GM19099 (cell line): ENCODE measurements around the gene EIF5A2.
A peak's percentile ranks its signal among the peaks of the same experiment; 100 is the strongest.

Source experiments
- POLR2A ChIP-seq: IDR thresholded peaks from 3 replicates; pipeline ENCODE4 v1.6.1; 2011; ENCODE audit warnings: low read depth; ENCODE audit not compliant: insufficient read length; ENCODE audit errors: extremely low read depth

EIF5A2 gene

GRCh38 chr3:170905862-170906261, 2.6 kb downstream of the EIF5A2 start:
- no peak for TF ChIP-seq POLR2A

- TF ChIP-seq POLR2A = no peak
Measured at GRCh38 chr3:170903123-170903522, 5.3 kb downstream of the EIF5A2 start.

GRCh38 chr3:170899455-170899854, 9.0 kb downstream of the EIF5A2 start:
- TF ChIP-seq POLR2A = no peak

- TF ChIP-seq POLR2A = no peak
Measured at GRCh38 chr3:170897978-170898377, 10.5 kb downstream of the EIF5A2 start.

DNA sequence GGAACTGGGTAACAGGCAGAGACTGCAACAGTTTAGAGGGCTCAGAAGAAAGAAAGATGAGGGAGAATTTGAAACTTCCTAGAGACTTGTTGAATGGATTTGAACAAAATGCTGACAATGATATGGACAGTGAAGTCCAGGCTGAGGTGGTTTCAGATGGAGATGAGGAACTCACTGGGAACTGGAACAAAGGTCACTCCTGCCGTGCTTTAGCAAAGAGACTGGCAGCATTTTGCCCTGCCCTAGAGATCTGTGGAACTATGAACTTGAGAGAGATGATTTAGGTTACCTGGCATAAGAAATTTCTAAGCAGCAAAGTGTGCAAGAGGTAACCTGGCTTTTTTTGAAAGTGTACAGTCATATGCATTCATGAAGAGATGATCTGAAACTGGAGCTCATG, 11.7 kb downstream of the EIF5A2 start:
- no peak for TF ChIP-seq POLR2A

DNA sequence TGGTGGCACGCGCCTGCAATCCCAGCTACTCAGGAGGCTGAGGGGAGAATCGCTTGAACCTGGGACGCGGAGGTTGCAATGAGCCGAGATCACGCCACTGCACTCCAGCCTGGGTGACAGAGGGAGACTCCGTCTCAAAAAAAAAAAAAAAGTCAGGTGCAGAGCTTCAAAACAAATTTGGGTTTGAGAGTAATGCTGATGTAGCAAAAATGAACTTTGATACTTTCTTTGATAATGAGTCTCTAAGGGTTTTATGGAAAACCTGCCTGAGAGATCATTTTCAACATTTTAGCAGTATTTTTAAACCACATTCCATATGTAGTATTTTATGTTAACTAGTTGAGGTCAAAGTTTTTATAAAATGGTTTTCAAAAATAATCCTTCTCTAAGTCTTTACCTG, 14.5 kb downstream of the EIF5A2 start:
- TF ChIP-seq POLR2A = no peak

GRCh38 chr3:170889630-170890029, 18.8 kb downstream of the EIF5A2 start:
- TF ChIP-seq POLR2A = no peak

GRCh38 chr3:170889132-170889531, 19.3 kb downstream of the EIF5A2 start:
- no peak for TF ChIP-seq POLR2A

DNA sequence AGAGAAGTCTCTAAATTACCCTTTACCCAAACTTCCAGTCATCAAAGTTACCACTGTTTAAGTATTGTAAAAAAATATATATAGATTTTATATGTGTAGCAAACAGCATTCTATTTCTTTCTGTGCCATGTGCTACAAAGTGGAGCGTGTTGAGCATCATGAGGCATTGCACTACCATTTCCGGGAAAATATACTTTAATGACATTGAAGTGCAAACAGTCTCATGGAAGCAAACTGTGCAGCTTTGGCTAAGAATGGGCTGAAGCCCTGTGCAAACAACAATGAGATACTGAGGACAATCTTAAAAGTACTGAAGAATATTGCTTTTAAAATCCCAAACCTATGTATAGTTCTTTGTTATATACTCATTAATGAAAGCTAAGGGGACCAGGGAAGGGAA, 31.9 kb downstream of the EIF5A2 start:
- TF ChIP-seq POLR2A = no peak

GRCh38 chr3:170869645-170870593, 38.5 kb downstream of the EIF5A2 start, which contains the start of gene RPL22L1:
RPL22L1 (minus strand) TSS chr3:170870195; CDS start chr3:170870167, 28 bp downstream.
- TF ChIP-seq POLR2A = peak; percentile 99

DNA sequence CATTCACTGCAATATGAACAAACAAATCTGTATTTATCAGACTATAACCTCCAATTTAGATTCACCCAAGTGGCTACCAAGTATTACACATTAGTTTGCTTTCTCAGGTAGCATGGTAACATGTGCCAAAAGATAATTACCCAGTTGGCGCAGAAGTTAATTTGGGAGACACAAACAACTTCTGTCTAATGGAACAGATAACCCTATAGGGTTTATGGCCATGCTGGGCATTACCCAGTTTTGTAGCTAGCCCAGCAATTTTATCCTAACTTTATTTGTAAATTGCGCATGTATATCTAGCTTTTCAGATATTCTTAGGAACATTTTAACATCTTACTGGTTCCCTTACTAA, 39.2 kb downstream of the EIF5A2 start:
- no peak for TF ChIP-seq POLR2A

- TF ChIP-seq POLR2A = no peak
Measured at GRCh38 chr3:170868577-170869238, 39.7 kb downstream of the EIF5A2 start.

DNA sequence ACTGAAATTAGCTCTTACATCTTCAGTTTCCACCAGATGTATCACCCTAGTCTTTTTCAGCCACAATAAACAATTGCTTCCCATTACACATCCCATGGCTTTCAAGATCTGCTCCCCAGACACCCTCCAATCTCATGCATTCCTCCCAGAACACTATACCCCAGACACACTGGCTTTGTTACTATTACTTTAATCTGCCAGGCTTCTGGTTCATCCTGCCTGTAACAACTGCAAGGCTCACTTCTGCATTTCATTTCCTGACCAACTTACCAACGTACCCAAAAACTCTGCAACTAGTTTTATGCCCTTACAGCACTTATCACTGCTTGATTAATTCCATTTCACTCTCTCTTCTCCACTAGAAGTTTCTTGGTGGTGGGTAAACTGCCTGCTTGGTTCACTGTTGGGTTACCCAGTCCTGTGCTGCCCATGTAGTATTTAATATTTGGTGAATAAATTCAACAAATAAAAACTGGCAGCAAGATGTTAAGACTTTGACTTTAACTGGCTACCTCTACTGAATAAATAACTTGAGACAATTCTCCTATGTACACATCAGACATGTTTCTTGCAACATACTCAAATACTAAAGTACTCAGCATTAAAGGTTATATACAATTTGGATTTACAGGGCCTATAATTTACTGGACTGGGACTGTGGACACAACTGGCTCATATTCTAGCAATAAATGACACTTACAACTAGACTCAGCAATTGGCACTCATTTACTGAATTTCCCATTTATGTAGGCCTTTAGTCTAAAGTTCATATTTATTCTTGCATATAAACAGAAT, 41.1 kb downstream of the EIF5A2 start:
- no peak for TF ChIP-seq POLR2A

GRCh38 chr3:170866499-170866898, 41.9 kb downstream of the EIF5A2 start:
- TF ChIP-seq POLR2A = no peak
